ENCODE measurements around the gene VANGL2. TPM values are rescaled to one million over a fixed set of nuclear protein-coding genes. Genes with fewer than 3 reads are reported as not detected.

The VANGL2 gene
- 7.1 TPM for total RNA-seq

DNA sequence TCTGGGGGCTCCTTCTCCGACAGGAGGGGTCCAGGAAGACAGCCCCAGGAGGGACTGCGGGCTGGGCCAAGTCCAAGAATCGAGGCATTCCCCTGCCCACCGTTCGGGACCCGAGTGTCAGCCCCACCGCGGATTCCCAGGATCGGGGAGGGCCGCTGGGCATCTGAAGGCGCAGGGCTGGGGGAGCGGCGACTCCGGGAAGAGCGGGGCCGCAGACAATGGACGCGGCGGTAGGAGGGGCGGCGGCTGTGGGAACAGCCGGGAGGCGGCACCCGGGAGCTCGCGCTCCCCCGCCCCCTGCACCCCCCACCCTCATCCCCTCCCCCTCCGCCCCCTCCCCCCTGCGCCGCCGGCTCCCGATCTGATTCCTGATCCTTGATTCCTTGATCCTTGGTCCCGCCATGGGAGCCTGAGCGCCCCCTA is at the start of gene VANGL2:
Gene VANGL2, plus strand, starts transcription at position 342 of the 423 bp plus-strand sequence. CDS start 15,274 bp downstream, outside the sequence.
- peak; percentile 91 for DNase-seq (ENCODE audit: low spot score)
- ATAC-seq: peak; percentile 89
- intact Hi-C loops (cut with DNase I): no loop called here

DNA sequence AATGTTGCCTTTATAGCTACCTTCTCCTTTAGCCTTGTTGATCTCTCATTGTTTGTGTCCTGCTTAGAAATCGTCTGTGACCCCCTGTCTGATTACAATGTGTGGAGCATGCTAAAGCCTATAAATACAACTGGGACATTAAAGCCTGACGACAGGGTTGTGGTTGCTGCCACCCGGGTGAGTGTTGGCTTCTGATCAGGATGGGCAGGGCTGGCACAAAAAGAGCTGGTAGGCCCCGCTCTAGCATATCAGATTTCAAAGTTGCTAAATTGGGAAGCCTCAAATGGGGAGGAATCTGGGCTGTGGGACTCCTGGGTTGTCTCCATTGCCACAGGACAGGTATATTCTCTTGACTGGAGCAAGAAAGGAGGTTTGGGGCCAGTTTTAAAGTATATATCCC is 48.7 kb upstream of the VANGL2 start:
- DNase-seq (ENCODE audit: low spot score) (no peak), ATAC-seq (no peak)
- intact Hi-C loops (cut with DNase I): no loop called here

DNA sequence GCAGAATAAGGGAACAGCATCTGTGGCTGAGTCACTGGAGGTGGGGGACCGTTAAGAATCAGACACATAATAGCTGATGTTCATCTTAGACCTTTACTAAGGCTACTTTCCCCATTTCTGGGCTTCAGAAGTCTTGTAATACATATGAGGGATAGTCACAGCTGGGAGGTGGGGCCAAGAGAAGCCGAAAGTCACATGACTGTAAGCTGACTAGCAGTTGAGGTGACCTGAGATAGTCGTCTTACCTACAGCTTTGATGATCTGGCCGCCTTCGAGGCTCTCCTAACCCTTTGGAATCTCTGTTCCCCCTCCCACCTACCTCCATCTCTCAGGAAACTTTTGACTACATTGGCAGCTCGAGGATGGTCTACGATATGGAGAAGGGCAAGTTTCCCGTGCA is 47.8 kb upstream of the VANGL2 start:
- no peak for ATAC-seq
- intact Hi-C loops (cut with DNase I): no loop called here
- DNase-seq (ENCODE audit: low spot score): no peak

DNA sequence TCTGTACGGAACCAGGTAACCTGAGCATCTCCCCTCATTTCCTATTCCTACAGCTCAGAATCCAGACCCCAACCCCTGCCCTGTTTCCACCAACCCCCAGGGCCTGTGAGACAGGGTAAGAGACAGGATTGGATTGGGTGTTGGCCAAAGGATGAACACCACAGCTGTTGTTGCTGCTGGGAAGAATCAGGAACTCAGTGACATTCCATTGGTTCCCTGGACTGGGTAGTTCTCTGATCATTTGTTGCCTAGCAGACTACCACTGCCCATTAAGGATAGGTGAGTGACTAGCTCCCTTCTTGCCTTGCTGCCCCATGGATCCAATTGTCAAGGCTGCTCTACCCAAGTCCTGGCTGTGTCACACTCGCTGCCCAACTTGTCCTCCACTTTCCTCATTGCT is 47.1 kb upstream of the VANGL2 start:
- ATAC-seq (no peak), DNase-seq (ENCODE audit: low spot score) (no peak)
- intact Hi-C loops (cut with DNase I): no loop called here

DNA sequence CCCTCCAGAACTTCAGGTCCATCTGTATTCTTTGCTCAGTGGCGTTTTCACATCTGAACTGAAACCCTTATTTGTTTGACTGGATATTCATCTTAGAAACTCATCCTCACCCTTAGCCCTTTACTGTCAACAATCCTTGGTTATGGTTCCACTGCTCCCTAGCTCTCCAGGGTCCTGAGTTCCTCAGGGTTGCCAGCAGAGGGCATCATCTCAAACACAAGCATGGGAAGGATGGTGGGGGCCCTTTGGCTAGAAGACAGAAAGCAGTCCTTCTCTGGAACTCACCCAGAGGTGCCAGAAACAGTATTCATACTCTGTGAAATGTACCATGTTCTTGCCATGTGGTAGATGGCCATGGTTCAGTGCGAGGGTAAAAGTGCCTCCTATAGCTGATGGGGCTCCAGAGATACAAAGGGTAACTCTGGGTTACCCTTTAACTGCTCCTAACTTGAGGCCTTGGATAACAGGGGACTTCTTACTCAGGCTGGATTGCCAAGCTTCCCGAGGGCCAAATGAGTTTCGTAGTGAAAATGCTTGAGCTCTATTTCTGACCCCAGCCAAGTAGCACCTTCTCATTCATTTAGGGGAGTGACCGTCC is 45.9 kb upstream of the VANGL2 start:
- ATAC-seq: no peak
- no peak for DNase-seq (ENCODE audit: low spot score)
- intact Hi-C loops (cut with DNase I): no loop called here

DNA sequence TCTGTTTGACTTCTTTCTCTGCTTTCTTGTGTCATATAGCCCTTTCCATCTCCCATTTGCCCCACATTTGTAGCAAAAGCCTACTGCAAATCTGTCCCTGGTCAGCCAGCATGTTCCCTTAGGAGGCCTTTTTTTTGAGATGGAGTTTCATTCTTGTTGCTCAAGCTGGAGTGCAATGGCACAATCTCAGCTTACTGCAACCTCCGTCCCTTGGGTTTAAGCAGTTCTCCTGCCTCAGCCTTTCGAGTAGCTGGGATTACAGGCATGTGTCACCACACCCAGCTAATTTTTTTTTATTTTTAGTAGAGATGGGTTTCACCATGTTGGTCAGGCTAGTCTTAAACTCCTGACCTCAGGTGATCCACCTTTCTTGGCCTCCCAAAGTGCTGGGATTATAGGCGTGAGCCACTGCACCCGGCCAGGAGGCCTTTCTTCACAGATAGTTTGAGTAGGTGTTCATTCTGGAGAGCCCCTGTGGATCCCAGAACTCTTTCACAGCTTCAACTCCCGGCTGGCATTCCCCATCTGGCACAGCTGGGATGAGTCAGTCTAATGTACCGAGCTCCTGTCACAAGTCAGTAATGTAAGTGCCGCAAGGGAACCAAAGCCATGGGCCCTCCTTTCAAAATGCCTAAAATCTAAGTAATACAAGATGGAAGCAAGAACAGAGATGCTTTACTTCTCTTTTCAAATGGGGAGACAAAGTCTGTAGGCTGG is 42.9 kb upstream of the VANGL2 start:
- intact Hi-C loops (cut with DNase I): no loop called here
- ATAC-seq: no peak
- no peak for DNase-seq (ENCODE audit: low spot score)

DNA sequence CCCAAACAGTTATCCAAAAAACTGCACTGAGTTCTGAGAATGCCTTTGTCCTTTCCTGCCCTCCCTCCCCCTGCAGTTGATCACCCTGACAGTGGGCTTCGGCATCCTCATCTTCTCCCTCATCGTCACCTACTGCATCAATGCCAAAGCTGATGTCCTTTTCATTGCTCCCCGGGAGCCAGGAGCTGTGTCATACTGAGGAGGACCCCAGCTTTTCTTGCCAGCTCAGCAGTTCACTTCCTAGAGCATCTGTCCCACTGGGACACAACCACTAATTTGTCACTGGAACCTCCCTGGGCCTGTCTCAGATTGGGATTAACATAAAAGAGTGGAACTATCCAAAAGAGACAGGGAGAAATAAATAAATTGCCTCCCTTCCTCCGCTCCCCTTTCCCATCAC is 42.3 kb upstream of the VANGL2 start:
- intact Hi-C loops (cut with DNase I): no loop called here
- ATAC-seq (no peak), DNase-seq (ENCODE audit: low spot score) (no peak)

DNA sequence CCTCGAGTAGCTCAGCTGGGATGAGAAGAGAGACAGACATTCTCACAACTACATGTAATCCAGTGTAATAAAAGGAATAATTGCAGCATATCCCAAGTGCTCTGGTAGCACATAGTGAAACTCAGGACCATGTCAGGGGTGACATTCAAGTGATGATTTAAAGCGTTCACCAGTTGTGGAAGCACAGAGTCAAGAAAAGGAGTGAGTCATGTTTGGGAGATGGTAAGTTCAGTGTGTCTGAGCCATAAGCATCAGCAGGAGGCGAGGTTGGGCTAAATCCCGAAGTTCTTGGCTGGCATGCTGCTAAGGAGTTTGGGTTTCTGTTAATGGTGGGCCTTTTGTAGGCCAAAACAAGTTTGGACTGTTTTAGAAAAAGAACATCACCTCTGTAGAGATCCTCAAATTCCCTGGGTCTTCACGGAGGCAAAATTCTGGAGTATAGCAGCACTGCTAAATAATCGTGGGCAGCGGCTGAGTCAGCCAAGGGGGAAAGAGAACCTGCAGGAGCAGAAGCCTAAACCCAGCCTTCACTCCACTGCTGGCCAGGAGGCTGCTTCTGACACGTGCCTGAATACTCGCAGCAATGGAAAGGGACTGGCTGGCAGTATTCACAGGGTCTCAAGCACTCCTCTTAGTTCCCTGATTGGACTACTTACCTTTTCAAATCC is 40.7 kb upstream of the VANGL2 start:
- intact Hi-C loops (cut with DNase I): no loop called here
- ATAC-seq (no peak), DNase-seq (ENCODE audit: low spot score) (no peak)

DNA sequence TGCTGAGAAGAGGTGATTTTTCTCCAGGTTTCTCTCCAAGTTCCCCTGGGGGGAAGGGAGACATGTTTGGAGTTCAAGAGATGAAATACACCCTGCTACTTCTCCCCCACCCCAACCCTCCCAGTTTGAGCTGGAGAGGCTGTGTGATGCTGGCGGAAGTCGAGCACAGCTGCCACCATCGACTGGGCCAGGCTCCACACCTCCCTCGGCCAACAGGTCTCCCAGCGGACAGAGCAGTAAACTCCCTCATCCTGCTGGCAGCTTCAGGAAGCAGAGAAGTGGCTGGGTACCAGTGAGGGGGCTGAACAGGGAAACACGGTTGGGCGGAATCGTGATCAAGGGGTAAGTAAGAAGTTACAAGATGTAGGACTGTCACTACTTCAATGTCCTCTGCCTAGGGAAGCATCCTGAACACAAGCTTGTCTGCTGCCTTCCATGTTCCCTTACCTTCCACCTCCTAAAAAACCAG is 40.1 kb upstream of the VANGL2 start:
- ATAC-seq (no peak), DNase-seq (ENCODE audit: low spot score) (no peak)
- intact Hi-C loops (cut with DNase I): no loop called here

DNA sequence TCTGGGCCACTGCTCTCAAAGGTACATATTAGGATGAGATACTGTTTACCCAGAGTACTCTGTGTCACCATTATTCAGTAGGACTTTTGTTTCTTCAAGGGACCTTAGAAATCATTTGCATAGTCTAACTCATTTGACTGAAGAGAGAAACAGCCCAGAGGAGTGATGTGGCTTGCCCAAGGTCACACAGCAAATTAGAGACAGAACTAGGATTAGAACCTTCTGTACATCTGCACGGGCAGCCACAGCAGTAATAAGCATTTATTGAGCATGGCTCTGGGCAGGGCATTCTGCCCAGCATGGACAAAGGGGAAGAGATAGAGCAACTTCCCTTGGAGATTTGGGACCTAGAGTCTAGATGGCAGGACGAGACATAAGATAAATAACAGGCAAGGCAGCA is 39.2 kb upstream of the VANGL2 start:
- intact Hi-C loops (cut with DNase I): no loop called here
- no peak for ATAC-seq
- DNase-seq (ENCODE audit: low spot score): no peak

DNA sequence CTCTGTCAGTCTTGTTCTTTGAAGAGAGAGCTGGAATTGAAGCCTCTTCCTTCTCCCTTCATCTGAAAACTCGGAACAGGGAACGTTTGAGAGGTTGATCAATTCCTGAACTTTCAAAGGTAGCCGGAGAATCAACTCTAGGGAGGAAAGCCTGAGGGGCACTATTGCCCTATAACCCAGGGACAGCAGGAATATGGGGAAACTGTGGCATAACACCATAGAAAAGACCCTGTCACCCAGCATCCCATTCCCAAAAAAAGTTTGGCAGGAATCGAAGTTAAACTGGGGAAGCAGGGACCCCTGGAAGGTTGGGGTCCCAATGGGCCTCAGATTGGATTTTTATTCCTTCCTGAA is 38.6 kb upstream of the VANGL2 start:
- intact Hi-C loops (cut with DNase I): no loop called here
- no peak for DNase-seq (ENCODE audit: low spot score)
- ATAC-seq: no peak

DNA sequence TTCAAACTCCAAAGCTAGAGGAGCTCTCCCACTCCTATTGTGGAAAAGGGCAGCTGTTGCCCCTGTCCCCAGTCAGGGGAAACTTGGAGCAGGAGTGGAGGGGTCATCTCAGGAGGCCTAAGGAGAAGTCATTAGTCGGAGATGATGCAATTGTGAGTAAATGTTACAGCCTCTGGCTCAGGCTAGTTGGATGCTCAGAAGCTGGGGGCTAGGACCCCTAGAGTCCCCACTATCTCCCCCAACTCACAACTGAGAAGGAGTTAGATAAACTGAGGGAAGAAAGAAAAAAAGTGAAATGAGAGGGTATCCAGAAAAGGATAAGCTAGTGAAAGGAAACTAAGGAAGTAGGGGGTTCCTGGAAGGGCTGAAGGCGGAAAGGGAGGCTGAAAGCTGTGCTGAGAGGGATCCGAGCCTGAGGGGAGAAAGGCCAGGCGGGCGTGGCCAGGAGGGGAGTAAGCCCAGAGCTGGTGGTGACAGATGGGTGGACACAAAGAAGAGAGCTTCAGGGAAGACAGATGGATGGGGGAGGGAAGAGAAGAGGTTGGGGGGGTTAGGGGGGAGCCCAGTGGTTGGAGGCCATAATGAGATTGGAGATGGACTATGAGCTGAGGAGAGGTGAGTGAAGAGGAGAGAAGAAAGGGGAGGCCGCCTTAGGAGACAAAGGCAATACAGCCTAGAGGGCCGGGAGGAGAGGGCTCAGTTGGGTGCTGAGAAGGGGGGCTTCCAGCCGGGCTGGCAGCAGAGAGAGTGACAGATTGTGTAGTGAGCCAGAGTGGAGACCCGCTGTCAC is 38.0 kb upstream of the VANGL2 start:
- DNase-seq (ENCODE audit: low spot score) (no peak), ATAC-seq (no peak)
- intact Hi-C loops (cut with DNase I): no loop called here

DNA sequence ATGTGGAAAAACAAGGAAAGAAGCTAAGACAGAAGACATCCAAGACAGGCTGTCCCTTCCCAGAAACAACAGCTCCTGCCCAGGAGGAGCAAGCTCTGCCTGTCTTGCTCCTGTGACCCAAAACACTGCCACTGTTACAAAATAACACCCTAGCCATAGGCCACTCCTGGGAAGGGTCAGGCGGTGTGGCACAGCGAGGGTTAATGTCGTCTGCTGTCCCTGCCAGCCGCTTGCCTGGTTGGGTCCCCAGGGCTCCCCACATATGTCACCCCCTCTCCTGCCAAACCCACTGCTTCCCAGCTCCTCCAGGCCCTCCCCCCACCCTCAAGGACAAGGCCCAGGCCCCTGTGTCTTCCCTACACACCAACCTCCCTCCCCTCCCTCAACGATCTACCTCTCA is 37.4 kb upstream of the VANGL2 start:
- ATAC-seq (no peak), DNase-seq (ENCODE audit: low spot score) (no peak)
- intact Hi-C loops (cut with DNase I): no loop called here

DNA sequence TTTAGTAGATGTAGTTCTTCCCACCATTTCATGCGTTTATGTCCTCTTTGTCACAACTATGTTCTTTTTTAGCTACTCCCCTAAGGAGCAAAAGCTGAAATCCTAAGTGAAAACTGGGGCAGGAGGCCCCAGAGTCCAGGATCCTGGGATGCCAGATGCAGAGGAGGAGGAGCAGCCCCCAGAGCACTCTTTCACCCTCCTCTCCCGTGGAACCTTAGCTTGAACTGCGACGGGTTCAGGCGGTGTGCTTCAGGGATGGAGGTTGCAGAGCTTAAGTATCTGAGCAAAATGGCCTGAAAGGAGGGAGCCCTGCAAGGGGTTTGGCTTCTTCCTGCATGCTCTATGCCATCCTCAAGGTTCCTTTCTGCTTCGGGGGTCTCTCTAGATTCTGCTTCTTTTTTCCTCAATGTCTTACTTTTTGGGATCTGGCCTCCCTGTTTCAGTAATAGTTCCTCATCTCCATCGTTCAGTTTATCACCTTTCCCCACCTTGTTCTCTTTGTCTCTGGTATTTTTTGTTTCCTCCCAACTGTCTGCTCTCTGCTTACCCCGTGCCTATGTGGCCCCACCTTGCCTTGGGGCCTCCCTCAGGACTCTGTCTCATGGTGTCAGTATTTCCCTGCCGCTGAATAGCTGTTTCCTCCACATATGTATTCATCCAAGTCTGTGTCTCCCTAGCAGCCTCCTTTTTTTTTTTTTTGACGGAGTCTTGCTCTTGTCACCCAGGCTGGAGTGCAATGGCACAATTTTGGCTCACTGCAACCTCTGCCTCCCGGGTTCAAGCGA is 36.2 kb upstream of the VANGL2 start:
- intact Hi-C loops (cut with DNase I): no loop called here
- ATAC-seq (no peak), DNase-seq (ENCODE audit: low spot score) (no peak)

DNA sequence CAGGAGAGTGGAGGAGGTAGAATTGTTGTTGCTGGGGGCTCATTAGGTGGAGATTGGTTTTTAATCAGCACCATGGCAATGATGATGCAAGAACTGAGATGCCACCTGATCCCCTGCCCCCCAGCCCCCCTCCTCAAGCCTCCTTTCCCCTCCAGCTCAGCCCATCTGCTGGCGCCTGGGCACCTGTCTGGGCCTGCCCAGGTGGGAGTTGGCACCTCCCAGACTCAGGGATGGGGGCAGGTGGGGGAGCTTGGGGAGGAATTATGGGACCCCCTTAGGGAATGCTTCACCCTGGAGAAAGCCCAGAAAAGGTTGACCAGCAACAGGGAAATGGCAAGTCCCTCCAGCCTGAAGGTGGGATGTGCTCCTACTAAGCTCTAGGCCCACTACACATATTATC is 35.0 kb upstream of the VANGL2 start:
- intact Hi-C loops (cut with DNase I): no loop called here

DNA sequence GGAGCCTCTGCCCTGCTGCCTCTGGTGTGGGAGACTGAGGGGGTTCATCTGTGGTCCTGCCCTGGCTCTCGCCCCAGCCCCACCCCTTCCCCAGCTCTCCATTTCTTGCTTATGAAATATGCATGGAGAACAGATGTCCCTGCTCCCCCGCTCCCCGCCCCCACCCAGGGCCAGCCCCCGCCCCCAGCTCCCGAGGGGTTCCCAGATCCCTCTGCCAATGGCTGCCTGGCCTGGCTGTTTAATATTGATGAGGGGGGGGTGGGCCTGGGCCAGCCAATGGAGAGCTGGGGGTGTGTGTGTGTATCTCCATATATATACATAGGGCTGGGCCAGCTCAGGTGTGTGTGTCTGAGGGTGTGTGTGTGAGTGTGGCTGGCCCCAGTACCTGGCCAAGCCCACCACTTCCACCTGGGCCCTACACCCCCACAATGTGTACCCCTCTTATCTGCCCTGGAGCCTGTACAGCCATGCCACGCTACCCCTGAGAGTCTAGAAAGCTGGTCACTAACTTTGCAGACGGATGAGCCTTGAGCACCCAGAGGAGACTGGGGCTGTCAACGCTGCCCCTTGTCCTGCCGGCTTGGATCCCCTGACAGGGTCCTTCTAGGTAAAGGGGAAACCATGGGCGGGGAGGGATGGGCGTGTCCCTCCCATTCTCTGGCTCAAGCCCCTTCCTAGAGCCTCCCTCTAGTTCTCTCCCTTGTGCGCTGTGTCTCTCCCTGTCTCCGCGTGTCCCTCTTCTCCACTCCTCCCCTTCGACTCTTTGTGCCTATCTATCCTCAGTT is 33.4 kb upstream of the VANGL2 start, which contains the start of gene NHLH1:
Gene NHLH1, plus strand, starts transcription at position 341 of the 785 bp plus-strand sequence. CDS start 3,661 bp downstream, outside the sequence.
- intact Hi-C loops (cut with DNase I): no loop called here
- DNase-seq (ENCODE audit: low spot score): no peak
- no peak for ATAC-seq

More for the DNA sequence above, 35.0 kb upstream of the VANGL2 start:
- DNase-seq (ENCODE audit: low spot score) (no peak), ATAC-seq (no peak)

DNA sequence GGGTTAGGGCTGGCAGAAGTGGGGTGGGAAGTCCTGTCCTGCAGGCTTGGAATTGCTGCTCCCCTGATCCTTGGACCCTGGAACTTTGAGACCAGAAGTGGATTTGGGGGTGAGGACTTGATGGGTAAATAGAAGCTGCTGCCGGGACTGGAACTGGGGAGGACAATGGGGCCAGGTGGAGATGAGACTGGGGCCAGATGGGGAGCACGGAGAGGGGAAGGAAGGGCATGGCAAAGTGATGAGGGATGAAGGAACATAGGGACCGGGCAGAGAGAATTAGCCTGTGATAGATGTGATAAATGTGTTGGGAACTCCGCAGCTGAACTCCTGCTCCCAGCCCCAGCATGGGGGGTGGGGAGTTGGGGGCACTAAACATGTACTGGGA is 32.9 kb upstream of the VANGL2 start:
- ATAC-seq (no peak), DNase-seq (ENCODE audit: low spot score) (no peak)
- intact Hi-C loops (cut with DNase I): no loop called here
